ENCODE data around the gene IFITM5.

GRCh38 chr11:281486-282161, 17.7 kb downstream of the IFITM5 start:
- no peak for TF ChIP-seq CTCF (IDR thresholded peaks at IDR 0.05)
- TF ChIP-seq POLR2A (IDR thresholded peaks at IDR 0.05): no peak

All from ovary (tissue), 3 donors.